PC-3 (cell line): ENCODE results near the gene NAA11. TPM values are rescaled to one million over a fixed set of nuclear protein-coding genes. Genes with fewer than 3 reads are reported as not detected.
A peak's percentile ranks its signal among the peaks of the same experiment; 100 is the strongest.

Experiments
- ATAC-seq: fragments of 200-7000 bp; cut with Tn5 transposase; 2 replicates; pipeline ENCODE4 v1.9.1; 2020; ENCODE audit warnings: mild to moderate bottlenecking, moderate library complexity
- BruUV-seq: library from RNA; stranded (reverse); fragments of 400-500 nt; replicated peaks from 2 replicates; lab custom pipeline; 2021; lab: Mats Ljungman, UMichigan
- CTCF ChIA-PET: fragments of 300-600 bp; sonication (Branson Sonifier 250); formaldehyde crosslinking; loops from one replicate; lab custom pipeline; 2022; ENCODE audit warnings: antibody characterized with exemption; lab: Charles Lee
- POLR2A ChIA-PET: fragments of 300-600 bp; sonication (Branson Sonifier 250); formaldehyde crosslinking; loops from one replicate; lab custom pipeline; 2022; ENCODE audit warnings: antibody characterized with exemption; ENCODE audit not compliant: unreplicated experiment; lab: Charles Lee
- DNase-seq: peaks from one replicate; pipeline ENCODE4 v3.0.0-alpha.2; 2015
- H2AFZ ChIP-seq: fragments of 300-600 bp; sonication (generic); 2 replicates; pipeline ENCODE4 v1.6.0; 2016; ENCODE audit warnings: antibody characterized with exemption, low read length
- H3F3A ChIP-seq: fragments of 300-600 bp; sonication (generic); one replicate; pipeline ENCODE4 v1.6.0; 2017; ENCODE audit warnings: antibody characterized with exemption, low read length, control low read depth, mild to moderate bottlenecking; ENCODE audit not compliant: unreplicated experiment
- H3K27ac ChIP-seq: fragments of 300-600 bp; sonication (generic); 2 replicates; pipeline ENCODE4 v1.5.1; 2016; ENCODE audit warnings: mild to moderate bottlenecking, low read length
- H3K27me3 ChIP-seq: fragments of 300-600 bp; sonication (generic); 2 replicates; pipeline ENCODE4 v1.6.1; 2016; ENCODE audit warnings: low read length, mixed read lengths
- H3K36me3 ChIP-seq: fragments of 300-600 bp; sonication (generic); 2 replicates; pipeline ENCODE4 v1.6.1; 2016; ENCODE audit warnings: low read depth, mixed run types, low read length, mixed read lengths
- H3K4me1 ChIP-seq: fragments of 300-600 bp; sonication (generic); 2 replicates; pipeline ENCODE4 v1.5.1; 2016; ENCODE audit warnings: low read length; ENCODE audit not compliant: insufficient read depth
- H3K4me2 ChIP-seq: fragments of 300-600 bp; sonication (generic); 2 replicates; pipeline ENCODE4 v1.6.0; 2016; ENCODE audit warnings: low read length
- H3K4me3 ChIP-seq: fragments of 300-600 bp; sonication (generic); 2 replicates; pipeline ENCODE4 v1.5.1; 2016; ENCODE audit warnings: mild to moderate bottlenecking, low read length, mixed read lengths
- H3K79me2 ChIP-seq: fragments of 300-600 bp; sonication (generic); 2 replicates; pipeline ENCODE4 v1.6.1; 2017; ENCODE audit warnings: low read length, mixed read lengths
- H3K9ac ChIP-seq: fragments of 300-600 bp; sonication (generic); 2 replicates; pipeline ENCODE4 v1.6.0; 2016; ENCODE audit warnings: mild to moderate bottlenecking, low read length
- H3K9me2 ChIP-seq: fragments of 300-600 bp; sonication (generic); replicated peaks from 2 replicates; pipeline ENCODE4 v1.6.1; 2016; ENCODE audit warnings: mixed run types, low read length, mixed read lengths
- H3K9me3 ChIP-seq: fragments of 300-600 bp; sonication (generic); 2 replicates; pipeline ENCODE4 v1.6.1; 2016; ENCODE audit warnings: low read length, mixed read lengths
- H4K20me1 ChIP-seq: fragments of 300-600 bp; sonication (generic); 2 replicates; pipeline ENCODE4 v1.6.1; 2016; ENCODE audit warnings: low read length, mixed read lengths
- CTCF ChIP-seq: fragments of 300-600 bp; sonication (generic); conservative IDR thresholded peaks from 2 replicates; pipeline ENCODE4 v1.5.1; 2017; ENCODE audit warnings: antibody characterized with exemption, low read depth, mild to moderate bottlenecking, low read length
- EZH2 ChIP-seq: fragments of 300-600 bp; sonication (generic); IDR thresholded peaks from one replicate; pipeline ENCODE4 v1.6.1; 2017; ENCODE audit warnings: antibody characterized with exemption, mild to moderate bottlenecking, low read length; ENCODE audit not compliant: unreplicated experiment
- EZH2phosphoT487 ChIP-seq: fragments of 300-600 bp; sonication (generic); IDR thresholded peaks from 2 replicates; pipeline ENCODE4 v1.6.1; 2018; ENCODE audit warnings: mild to moderate bottlenecking, antibody characterized with exemption, low read length, borderline replicate concordance
- intact Hi-C: fragments of 100-400 bp; cut with micrococcal nuclease; formaldehyde crosslinking; loops from 2 replicates; pipeline ENCODE4 v1.9.0; 2023
- total RNA-seq: library from RNA; depleted of rRNA; stranded (reverse); fragments of >200 nt; gene quantifications from 2 replicates; pipeline ENCODE4 v1.2.3, GENCODE V29; 2014

Gene NAA11
- total RNA-seq, 1 experiment from 2014 or later: not detected

GRCh38 chr4:79295086-79295485, 30.8 kb downstream of the NAA11 start:
- H3K4me3 ChIP-seq: no peak overlapping the region
- ChIA-PET POLR2A (no interaction called here), CTCF (no interaction called here)
- no peaks in the 10 kb centered on the region for H4K20me1 ChIP-seq
- no peaks in the 10 kb centered on the region for H3K4me1 ChIP-seq
- peaks cover 12% of the 10 kb centered on the region; the same call in 1 of the 2 replicates for H3K27me3 ChIP-seq
- no peak overlapping the region for H3K27ac ChIP-seq
- TF ChIP-seq EZH2phosphoT487 (no peak), EZH2 (no peak), CTCF (no peak)
- H3K9me3 ChIP-seq: no peaks in the 10 kb centered on the region
- no TSS peak for BruUV-seq
- H3K9me2 ChIP-seq: no peaks in the 10 kb centered on the region
- ATAC-seq (no peak), DNase-seq (no peak)
- intact Hi-C loops: no loop called here
- no peaks in the 10 kb centered on the region for H3K36me3 ChIP-seq
- no peaks in the 10 kb centered on the region for H3K79me2 ChIP-seq
- no peak overlapping the region for H3K4me2 ChIP-seq
- H2AFZ ChIP-seq: no peak overlapping the region
- H3K9ac ChIP-seq: no peak overlapping the region
- no peaks in the 10 kb centered on the region for H3F3A ChIP-seq

GRCh38 chr4:79294064-79294463, 31.8 kb downstream of the NAA11 start:
- no TSS peak for BruUV-seq
- no peaks in the 10 kb centered on the region for H3K79me2 ChIP-seq
- H3K4me1 ChIP-seq: no peaks in the 10 kb centered on the region
- ChIA-PET POLR2A (no interaction called here), CTCF (no interaction called here)
- DNase-seq: peak; percentile 3
- H3K36me3 ChIP-seq: no peaks in the 10 kb centered on the region
- H4K20me1 ChIP-seq: no peaks in the 10 kb centered on the region
- TF ChIP-seq EZH2 (no peak), EZH2phosphoT487 (no peak), CTCF (no peak)
- no peaks in the 10 kb centered on the region for H3K9me3 ChIP-seq
- H3K4me3 ChIP-seq: no peak overlapping the region
- no peak overlapping the region for H3K4me2 ChIP-seq
- no peak for ATAC-seq
- peaks cover 12% of the 10 kb centered on the region; the same call in 1 of the 2 replicates for H3K27me3 ChIP-seq
- no peak overlapping the region for H3K9ac ChIP-seq
- no peak overlapping the region for H2AFZ ChIP-seq
- no peaks in the 10 kb centered on the region for H3F3A ChIP-seq
- intact Hi-C loops: no loop called here
- H3K9me2 ChIP-seq: no peaks in the 10 kb centered on the region
- H3K27ac ChIP-seq: no peak overlapping the region

- no TSS peak for BruUV-seq
- ATAC-seq (no peak), DNase-seq (no peak)
- Histone ChIP-seq H3F3A (no peaks in the 10 kb centered on the region), H4K20me1 (no peaks in the 10 kb centered on the region), H3K4me1 (no peaks in the 10 kb centered on the region), H3K9ac (no peak overlapping the region), H3K36me3 (no peaks in the 10 kb centered on the region), H3K79me2 (no peaks in the 10 kb centered on the region), H3K4me2 (no peak overlapping the region), H2AFZ (no peak overlapping the region), H3K4me3 (no peak overlapping the region), H3K9me2 (no peaks in the 10 kb centered on the region), H3K27ac (no peak overlapping the region), H3K9me3 (no peaks in the 10 kb centered on the region), H3K27me3 (peaks cover 12% of the 10 kb centered on the region; the same call in 1 of the 2 replicates)
- CTCF ChIA-PET: no interaction called here
- intact Hi-C loops: no loop called here
- POLR2A ChIA-PET: no interaction called here
- TF ChIP-seq EZH2phosphoT487 (no peak), CTCF (no peak), EZH2 (no peak)
Observed at GRCh38 chr4:79292008-79292407, 33.9 kb downstream of the NAA11 start.
